CD1c-positive myeloid dendritic cell (primary cell): Measurements from ENCODE around the gene UBN1.

Experiments
- DNase-seq: peaks from one replicate; pipeline ENCODE4 v3.0.0-alpha.2; 2016; ENCODE audit errors: extremely low spot score

UBN1 gene

GRCh38 chr16:4904108-4904941 lies 57.0 kb downstream of the UBN1 start:
- DNase-seq = no peak

- DNase-seq = no peak
These were observed 57.8 kb downstream of the UBN1 start for GRCh38 chr16:4904942-4905615.

DNA sequence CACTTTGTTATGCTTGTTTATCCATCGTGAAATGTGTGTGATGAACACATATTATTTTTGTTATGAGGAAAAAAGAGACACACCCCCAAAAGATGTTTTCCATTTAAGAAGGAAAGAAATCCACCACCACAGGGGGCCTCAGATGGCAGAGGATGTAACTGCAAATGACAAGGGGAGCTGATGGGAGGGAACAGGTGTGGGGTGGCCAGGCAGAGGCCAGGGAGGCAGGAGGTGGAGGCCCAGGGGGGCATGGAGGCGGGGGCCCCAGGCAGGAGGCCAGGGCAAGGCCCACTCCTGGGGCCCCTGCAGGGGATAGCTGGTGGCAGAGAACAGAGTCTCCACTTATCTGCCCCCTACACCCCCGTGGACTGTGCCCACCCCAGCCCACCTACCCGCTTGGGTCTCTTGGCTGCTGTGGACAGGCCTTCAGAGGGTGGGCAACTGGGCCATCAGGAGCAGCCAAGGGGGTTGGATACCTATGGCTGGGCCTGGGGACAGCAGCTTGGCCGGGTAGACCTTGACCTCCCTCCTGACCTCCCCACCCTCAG lies 61.6 kb downstream of the UBN1 start:
- DNase-seq = no peak

- no peak for DNase-seq
These were observed 62.5 kb downstream of the UBN1 start for GRCh38 chr16:4909825-4910224.

GRCh38 chr16:4910828-4911227 lies 63.5 kb downstream of the UBN1 start:
- no peak for DNase-seq

- DNase-seq = no peak
These were observed 64.7 kb downstream of the UBN1 start for GRCh38 chr16:4911970-4912386.

DNA sequence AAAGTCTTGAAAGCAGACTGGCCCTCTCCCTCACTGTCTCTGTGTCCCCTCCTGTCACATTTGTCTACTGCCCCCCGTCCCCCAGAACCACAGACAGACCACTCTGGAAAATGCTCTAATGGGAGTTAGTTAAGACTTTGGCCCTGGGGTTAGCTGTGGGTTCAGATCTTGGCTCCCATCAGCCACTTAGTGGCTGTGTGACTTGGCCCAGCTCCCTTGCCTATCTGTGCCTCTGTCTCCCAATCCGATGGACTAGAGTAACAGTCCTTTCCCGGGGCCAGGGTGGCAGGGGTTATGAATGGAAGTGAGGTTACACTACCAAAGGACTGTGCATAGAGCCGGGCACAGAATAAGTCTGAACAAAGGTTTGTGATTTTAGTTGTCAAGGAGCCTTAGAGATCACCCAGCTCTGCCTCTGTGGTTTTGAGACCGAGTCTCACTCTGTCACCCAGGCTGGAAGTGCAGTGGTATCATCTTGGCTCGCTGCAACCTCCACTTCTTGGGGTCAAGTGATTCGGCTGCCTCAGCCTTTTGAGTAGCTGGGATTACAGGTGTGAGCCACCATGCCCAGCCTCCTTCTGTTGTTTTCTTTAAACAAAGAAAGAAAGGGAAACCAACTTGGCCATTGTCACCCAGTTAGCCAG lies 66.0 kb downstream of the UBN1 start:
- DNase-seq = no peak

DNA sequence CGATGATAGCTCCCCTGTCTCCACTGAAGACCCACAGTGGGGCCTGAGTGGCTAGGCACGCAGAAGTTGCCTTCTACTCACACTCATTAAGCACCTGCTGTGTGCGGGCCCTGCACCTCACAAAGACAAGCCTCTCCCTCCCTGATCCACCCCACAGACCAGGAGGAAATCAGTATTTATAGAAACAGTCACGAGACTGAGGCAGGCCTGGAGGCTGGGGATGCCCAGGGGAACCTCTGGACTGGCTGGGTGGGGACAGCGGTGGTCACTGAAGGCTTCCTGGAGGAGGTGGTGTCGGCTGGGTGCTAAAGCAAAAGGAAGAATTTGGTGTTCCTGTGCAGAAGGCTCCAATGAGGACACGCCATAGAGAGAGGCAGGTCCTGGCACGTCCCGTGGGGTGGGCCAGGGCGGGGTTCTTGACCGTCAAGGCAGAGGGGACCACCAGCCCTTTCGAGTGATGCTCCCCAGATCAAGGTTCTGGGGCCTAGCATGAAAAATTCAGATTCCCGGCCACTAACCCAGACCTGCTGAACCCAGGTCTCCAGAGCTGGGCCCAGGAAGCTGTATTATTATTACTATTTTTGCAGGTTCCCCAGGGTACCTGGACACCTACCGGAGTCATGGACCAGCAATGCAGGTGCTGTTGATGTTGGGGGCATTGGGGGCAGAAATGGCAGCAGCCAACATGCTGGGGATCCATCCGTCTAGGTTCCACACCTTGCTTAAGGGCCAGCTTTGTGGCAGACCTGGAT lies 66.7 kb downstream of the UBN1 start:
- no peak for DNase-seq

- no peak for DNase-seq
These were observed 67.4 kb downstream of the UBN1 start for GRCh38 chr16:4914528-4915225.

DNA sequence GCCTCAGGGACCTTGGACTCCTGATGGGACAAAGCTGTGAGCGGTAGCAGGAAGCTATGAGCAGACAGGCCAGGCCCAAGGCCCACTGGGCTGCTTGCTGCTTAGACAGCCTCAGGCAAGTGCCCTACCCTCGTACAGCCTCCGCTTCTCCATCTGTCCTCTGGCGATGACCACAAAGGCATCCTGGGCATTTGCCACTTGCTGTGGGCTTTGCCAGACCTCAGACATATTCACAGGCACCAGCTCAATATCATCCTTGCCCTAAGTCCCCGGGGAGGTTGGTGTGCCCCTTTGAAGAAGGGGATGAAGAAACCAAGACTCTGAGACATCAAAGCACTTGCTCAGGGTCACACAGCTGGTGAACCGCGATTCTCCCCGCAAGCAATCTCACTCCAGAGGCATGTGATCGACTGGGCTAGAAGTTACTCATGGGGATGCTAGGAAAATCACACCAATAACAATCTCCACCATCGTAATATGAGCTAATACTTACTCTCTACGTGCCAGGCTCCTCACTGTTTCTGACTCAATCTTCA lies 68.0 kb downstream of the UBN1 start:
- no peak for DNase-seq

- DNase-seq = no peak
These were observed 69.8 kb downstream of the UBN1 start for GRCh38 chr16:4917117-4917516.

DNA sequence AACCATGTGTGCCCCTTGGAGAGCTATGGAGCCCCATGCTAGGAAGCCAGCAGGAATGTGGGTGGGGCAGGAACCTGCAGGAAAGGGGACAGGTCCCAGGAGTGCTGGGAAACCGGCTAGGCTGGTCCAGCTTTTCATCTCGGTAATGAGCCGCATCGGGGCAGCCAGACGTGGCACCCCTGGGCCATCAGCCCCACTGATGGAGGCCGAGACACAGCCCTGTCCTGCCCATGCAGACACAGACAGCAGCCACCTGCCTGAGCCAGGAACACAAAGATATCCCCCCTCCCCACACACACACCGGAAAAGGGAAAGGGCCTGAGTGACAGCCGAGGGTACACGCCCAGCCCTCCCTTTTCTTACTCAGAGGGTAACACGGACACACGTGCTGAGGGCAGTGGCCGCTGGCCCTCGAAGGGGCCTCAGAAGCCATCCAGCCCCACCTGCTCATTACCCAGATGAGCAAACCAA lies 71.5 kb downstream of the UBN1 start:
- DNase-seq = no peak

DNA sequence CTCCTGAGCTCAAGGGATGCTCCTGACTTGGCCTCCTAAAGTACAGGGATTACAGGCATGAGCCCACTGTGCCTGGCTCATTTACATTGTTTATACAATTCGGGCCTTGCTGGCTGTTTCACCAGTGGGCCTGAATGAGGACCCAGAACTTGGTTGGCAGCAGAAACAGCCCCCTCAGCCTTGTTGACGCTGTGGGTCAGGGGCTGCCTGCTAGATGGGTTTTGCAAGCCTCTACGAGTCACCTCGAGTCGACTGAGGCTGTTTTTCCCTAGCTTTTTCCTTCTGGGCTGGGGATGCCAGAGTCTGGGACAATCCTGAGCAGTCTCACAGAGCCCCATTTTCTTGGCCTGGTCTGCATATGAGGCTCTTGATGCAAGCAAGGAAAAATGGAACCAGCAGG lies 73.5 kb downstream of the UBN1 start:
- DNase-seq = no peak

DNA sequence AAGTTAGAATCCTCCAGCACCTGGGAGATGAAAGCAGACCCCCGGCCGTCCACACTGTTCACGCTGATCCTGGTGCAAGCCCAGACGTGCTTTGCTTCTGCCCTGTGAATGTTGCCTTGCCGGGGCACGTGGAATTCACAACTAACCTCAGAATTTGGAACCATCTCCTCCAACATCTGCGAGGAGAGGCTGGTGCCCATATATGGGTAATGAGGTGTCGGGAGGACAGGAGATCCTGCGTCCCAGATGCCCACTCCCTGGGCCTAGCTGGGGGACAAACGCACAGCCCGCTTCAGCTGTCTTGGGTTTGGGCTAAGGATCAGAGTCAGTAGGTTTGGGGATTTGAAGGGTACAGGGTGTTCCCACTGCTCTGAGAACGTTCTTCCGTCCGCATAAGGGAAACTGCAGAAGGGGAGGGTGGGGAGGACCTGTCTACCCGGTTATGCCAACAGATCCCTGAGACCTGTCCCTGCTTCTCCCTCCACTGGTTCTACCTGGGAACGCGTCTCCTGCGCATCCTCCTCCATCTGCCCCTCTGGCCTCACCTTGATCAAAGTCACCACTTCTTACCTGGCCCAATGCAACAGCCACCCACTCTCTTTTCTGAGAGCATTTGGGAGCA lies 75.6 kb downstream of the UBN1 start:
- no peak for DNase-seq

DNA sequence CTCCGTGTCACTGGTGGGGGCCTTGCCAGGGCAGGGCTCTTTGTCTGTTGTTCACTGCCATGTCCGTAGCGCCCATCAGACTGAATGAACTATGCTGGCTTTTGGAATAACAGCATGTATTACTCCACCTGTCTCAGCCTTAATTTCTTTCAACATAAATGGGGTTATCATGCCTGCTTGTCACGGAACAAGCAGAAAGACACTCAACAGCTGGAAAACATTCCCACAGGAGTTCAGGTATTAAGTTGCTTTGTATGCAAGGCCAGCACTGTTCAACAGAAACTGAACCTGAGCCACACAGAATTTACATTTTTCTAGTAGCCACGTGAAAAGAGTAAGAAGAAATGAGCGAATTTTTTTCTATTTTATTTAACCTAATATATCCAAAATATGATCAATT lies 76.6 kb downstream of the UBN1 start:
- no peak for DNase-seq

- no peak for DNase-seq
These were observed 77.5 kb downstream of the UBN1 start for GRCh38 chr16:4924593-4925292.

- DNase-seq = no peak
These were observed 78.0 kb downstream of the UBN1 start for GRCh38 chr16:4925293-4925607.

- DNase-seq = no peak
These were observed 78.5 kb downstream of the UBN1 start for GRCh38 chr16:4925791-4926190.

GRCh38 chr16:4926928-4927327 lies 79.6 kb downstream of the UBN1 start:
- no peak for DNase-seq

- no peak for DNase-seq
These were observed 80.4 kb downstream of the UBN1 start for GRCh38 chr16:4927661-4928060.
